Measurements from ENCODE around the gene MACROD2.
"Not testable (repeated sequence)": the region's sequence is repeated elsewhere in the genome, so short reads cannot be mapped to it uniquely, and the experiment has no call there.

Gene MACROD2

DNA sequence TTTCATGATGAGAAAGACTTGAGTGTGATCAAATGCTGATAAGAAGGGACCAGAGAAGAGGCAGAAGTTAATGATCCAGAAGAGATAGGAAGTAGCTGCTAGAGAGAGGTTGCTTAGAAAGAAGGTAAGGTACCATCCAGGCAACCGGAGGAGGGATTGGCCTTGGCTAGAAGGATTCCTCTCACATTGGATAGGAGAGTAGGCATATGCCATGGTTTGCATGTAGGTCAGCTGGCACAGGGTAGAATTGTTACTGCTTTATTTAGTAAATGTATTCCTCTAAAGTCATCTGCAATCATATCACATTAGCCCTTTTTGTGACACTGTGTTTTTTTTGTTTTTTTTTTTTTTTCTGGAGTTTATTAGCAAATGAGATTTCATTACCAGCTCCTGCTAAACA, 923.0 kb downstream of the MACROD2 start:
- ATAC-seq (no peak), DNase-seq (no peak)

DNA sequence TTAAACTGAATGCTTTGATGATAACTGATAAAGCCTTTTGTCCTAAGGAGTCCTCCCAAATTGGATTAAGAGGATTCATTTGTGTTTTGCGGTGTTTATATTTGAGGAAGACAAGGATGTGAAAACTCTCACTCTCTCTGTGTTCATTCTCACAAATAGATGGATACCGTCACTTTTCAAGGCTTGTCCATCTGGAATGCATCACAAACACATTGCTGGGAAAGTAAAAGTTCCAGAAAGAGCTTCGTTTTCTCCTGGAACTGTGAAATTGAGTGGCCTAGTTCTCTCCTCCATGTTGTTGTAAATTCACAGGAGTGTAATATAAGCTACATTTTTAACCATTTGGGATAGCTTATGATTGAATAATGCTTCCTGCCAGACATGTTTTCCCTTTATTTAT, 923.7 kb downstream of the MACROD2 start:
- DNase-seq, result no peak
- ATAC-seq, result no peak

DNA sequence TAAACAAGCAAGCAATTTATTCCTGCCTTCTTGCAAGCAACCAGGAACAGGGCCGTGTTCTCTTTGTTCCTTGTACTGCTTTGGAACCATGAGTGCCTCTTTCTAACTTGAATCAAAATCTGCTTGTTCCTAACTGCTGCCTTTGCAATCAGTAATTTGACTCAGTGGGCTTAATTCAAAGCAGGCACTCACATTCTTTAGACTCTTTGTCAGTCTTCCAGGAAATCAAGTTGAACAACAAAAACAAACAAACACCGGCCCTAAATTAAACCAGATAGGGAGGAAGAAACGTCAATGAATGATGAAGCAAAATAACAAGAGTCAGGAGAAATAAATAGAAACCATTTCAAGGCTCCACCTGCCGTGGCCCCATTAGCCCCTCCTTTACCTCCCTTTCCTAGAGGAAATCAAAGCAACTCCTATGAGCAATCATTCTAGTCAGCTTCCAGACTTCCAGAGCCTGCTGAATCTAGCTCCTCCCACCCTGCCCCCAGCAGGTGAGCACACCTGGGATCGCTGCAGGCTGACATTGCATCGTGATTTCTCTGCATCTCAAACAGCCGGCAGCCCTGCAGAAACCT, 924.3 kb downstream of the MACROD2 start:
- no peak for DNase-seq
- ATAC-seq, result no peak

DNA sequence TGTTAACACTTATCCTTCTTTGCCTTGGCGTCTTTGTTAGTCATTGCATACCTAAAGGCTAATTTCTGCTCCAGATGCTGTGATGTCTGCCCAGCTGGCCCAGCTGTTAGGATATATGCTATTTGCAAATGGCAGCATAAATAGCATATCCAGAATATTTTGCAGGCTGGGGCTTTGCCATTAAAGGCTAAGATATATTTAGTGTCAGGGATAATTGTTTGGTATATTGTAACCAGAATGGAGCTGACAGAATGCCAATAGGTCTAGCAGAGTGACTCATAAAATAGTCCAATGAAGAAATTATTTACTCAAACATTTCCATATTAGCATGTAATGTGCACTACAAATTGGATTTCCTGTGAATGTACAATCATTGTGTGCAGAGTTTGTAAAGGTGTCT, 926.2 kb downstream of the MACROD2 start:
- ATAC-seq (no peak), DNase-seq (no peak)

DNA sequence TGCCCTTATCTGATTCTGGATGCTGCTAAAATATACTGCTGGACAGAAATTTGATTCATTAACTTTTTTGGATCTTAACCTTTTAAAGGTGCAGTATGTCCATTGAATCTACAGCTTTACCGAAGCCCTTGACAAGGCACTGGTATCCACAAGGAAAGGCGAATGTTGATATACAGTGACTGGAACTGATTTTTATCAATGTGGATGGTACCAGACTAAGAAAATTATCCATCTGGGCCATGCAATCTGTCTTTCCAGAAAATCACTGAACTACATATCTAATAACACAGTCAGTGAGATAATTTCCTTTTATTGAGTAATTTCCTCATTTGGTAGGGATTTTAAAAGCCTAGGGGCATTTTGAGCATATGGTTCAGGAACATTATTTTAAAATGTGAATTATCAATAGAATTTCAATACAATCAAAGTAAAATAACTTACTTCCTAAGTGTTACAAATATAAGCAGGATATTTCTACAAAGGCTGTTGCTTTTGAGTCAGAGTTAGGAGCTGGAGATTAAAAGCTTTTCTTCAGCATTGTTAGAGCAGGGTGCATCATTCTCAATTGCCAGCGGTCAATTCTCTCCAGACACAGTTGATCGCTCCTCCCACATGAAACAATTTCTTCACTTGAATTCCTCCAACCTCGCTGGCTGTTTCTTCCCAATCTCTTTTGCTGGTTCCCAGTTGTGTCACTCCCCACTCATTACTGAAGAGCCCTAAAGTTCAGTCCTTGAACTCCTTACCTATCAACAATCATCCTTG, 927.4 kb downstream of the MACROD2 start:
- ATAC-seq (no peak), DNase-seq (no peak)

DNA sequence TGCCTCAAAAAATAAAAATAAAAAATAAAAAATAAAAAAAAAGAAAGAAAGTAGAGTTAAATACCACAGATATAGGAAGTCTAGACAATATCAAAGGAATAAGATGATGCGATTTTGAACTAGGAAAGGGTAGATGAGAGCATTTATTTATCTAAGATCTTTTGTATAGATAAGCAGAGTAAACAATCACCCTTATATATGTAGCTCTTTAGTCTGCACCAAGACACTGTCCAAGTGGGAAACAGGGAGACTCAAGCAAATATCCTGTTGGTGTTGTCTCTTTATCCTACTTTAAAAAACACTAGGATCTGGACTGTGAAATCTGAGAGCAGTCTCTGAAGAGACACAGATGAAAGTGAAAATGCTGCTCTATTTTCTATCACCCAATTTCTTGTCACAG, 929.1 kb downstream of the MACROD2 start:
- ATAC-seq, result no peak

DNA sequence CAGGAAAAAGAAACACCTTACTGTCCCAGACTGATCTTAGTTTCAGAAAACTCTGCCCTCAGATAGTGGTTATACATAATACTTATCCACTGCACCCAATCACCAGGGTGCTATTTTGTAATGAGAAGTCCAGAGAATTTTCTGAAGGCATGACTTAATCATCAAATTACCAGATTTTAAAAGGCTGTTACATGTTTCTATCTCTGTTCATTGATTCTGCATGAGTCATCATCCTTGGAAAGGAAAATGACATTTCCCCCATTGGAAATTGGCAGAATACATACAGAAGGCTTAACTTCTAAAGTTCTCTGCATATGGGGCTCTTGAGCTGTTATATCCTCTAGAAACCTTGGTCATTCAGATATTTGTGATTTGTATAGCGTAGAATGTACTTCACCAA, 930.0 kb downstream of the MACROD2 start:
- DNase-seq, result no peak
- ATAC-seq, result no peak

More for the DNA sequence above, 929.1 kb downstream of the MACROD2 start:
- DNase-seq, result no peak

GRCh38 chr20:14926436-14926835, 931.1 kb downstream of the MACROD2 start:
- ATAC-seq, DNase-seq: not testable (repeated sequence)

GRCh38 chr20:14928083-14928482, 932.8 kb downstream of the MACROD2 start:
- DNase-seq, result no peak
- no peak for ATAC-seq

DNA sequence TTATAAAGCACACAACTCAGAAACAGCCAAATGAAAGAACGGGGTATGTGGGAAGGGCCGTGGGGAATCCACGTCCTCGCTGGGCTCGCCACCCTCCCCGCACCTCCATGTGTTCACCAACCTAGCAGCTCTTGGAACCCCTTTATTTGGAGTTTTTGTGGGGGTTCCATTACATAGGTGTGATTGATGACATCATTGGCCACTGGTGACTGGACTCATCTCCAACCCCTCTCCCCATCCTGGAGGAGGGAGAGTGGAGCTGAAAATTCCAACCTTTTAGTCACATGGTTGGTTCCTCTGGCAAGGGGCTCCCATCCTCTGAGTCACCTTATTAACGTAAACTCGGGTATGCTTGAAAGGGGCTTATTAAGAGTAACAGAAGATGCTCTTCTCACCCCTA, 934.1 kb downstream of the MACROD2 start:
- no peak for DNase-seq
- no peak for ATAC-seq

- DNase-seq (no peak), ATAC-seq (no peak)
These were observed 936.7 kb downstream of the MACROD2 start for GRCh38 chr20:14932040-14932439.

DNA sequence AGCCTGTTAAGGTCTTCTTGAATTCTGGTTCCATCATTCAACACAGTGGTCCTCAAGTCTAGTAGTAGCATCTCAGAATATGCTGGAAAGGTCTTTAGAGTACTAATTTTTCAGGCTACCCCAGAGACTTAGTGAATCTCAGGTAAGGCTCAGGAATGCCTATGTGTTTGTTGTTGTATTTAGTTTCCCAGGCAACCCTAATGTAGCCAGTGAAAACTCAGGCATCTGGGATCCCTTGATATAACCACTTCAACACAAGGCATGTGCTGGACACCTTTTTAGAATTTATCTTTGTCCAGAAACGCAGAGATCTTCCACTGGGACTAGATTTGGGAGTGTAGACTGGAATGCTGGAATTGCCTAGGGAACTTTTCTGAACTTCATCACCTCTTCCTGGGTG, 940.0 kb downstream of the MACROD2 start:
- ATAC-seq, result no peak
- no peak for DNase-seq

- ATAC-seq, result no peak
- DNase-seq, result no peak
These were observed 941.7 kb downstream of the MACROD2 start for GRCh38 chr20:14937021-14937420.

DNA sequence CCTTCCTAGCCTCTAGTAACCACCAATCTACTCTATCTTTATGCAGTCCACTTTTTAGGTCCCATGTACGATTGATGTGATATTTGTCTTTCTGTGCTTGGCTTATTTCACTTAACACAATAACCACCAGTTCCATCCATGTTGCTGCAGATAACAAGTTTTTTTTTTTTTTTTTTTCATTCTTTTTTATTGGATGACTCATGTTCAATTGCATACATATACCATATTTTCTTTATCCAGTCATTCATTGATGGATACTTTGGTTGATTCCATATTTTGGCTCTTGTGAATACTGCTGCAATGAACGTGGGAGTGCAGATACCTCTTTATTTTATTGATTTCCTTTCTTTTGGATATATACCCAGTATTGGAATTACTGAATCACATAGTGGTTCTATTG, 942.5 kb downstream of the MACROD2 start:
- no peak for DNase-seq
- ATAC-seq, result no peak

GRCh38 chr20:14947536-14947935, 952.2 kb downstream of the MACROD2 start:
- DNase-seq (no peak), ATAC-seq (no peak)

DNA sequence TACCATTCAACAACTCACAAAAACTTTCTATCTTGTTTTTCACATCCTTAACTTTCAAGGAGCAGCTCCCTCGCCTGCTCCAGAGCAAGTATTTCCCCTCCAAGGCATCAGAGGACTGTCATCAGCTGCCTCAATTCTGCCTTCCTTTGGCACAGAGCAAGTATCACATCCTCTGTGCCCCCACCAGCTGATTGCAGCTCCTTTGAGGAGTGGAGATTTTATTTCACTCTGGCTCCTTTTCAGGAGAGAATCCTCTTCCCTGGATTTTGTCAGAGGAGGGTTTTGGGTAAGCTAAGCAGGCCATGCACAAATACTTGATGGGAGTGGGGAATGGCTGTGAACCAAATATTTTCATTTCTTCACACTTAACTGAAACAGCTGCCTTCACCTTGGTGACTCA, 952.6 kb downstream of the MACROD2 start:
- no peak for ATAC-seq
- no peak for DNase-seq

GRCh38 chr20:14948416-14948815, 953.1 kb downstream of the MACROD2 start:
- no peak for DNase-seq
- ATAC-seq, result no peak

- DNase-seq (no peak), ATAC-seq (no peak)
These were observed 955.3 kb downstream of the MACROD2 start for GRCh38 chr20:14950633-14951032.

DNA sequence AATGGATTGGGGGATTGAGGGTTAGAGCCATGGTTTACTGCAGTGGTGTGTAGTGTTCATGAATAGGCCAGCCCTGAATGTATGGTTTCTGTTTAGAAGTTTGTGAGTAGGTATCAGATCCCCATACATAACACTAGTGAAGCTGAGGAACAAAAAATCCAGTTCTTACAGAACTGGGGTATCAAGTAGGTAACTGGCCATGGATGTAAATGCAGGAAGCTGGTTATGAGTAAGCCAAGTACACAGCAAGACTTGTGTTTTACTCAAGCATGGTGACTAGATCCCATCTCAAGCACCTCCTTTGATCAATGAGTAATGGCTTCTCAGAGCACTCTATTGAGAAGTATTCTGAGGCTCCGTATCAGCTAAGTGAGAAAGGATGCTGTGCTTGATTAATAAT, 955.8 kb downstream of the MACROD2 start:
- ATAC-seq (no peak), DNase-seq (no peak)

- DNase-seq, result no peak
- ATAC-seq, result no peak
These were observed 956.5 kb downstream of the MACROD2 start for GRCh38 chr20:14951707-14952418.

- ATAC-seq (no peak), DNase-seq (no peak)
These were observed 958.4 kb downstream of the MACROD2 start for GRCh38 chr20:14953736-14954135.

DNA sequence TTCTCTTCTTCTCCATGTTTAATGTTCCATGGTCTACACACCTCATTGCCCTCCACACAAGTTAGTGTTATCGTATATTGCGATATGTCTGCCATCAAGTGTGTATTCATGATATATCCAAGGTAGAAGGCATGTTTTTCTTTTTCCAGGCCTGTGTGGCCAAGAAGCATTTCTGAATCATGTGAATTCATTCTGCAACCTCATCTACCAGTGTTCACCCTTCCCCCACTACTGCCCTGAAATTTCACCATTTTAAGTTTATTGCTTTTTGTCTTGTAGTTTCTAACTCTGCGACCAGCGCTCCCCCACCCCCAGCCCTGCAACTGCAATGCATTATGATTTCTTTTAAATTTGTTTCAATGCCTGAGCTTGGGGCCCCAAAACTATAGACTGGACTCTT, 960.1 kb downstream of the MACROD2 start:
- DNase-seq (no peak), ATAC-seq (no peak)

DNA sequence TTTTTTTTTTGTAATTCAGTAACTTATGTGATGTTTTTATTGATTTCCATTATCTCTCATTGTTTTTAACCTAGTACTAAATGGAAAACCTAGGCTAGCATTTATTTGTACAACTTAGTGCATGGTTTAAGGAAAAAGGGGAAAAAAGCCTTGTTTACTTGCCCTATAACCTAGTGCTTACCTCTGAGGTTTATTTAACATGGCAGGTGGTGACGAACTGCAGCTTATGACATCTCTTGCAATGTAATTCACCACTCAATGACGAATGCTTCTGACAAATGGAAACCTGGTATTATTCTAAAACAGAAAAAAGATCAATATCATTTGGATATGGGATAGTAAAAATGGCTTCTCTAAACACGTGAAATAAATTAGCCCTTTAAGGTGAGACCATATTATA, 960.7 kb downstream of the MACROD2 start:
- DNase-seq (no peak), ATAC-seq (no peak)

GRCh38 chr20:14956538-14956937, 961.2 kb downstream of the MACROD2 start:
- ATAC-seq, result no peak
- no peak for DNase-seq

Measured in stimulated activated naive CD8-positive, alpha-beta T cell treated with anti-CD3 and anti-CD28 coated beads, Interleukin-15, Interleukin-2, amounts not matched to agents 100 U/mL and 50 U/mL, for 24 hours (primary cell).